Smooth muscle cell of the brain vasculature (primary cell): ENCODE data around the gene COL21A1.
A peak's percentile ranks its signal among the peaks of the same experiment; 100 is the strongest.

ENCODE experiments used
- DNase-seq: peaks from one replicate; pipeline ENCODE4 v3.0.0-alpha.2; 2012; ENCODE audit warnings: low read depth, low spot score

Gene COL21A1

GRCh38 chr6:56188429-56188828 is 59.0 kb downstream of the COL21A1 start:
- no peak for DNase-seq

GRCh38 chr6:56187686-56188085 is 59.7 kb downstream of the COL21A1 start:
- DNase-seq, result no peak

- DNase-seq, result no peak
These were observed 70.6 kb downstream of the COL21A1 start for GRCh38 chr6:56176741-56177140.

- DNase-seq, result no peak
These were observed 74.2 kb downstream of the COL21A1 start for GRCh38 chr6:56173228-56173627.

GRCh38 chr6:56172144-56172543 is 75.2 kb downstream of the COL21A1 start:
- no peak for DNase-seq

- no peak for DNase-seq
These were observed 78.0 kb downstream of the COL21A1 start for GRCh38 chr6:56169366-56169765.

GRCh38 chr6:56168596-56168995 is 78.8 kb downstream of the COL21A1 start:
- no peak for DNase-seq

GRCh38 chr6:56162081-56162480 is 85.3 kb downstream of the COL21A1 start:
- DNase-seq, result no peak

- no peak for DNase-seq
These were observed 86.9 kb downstream of the COL21A1 start for GRCh38 chr6:56160489-56160888.

GRCh38 chr6:56158571-56158970 is 88.8 kb downstream of the COL21A1 start:
- DNase-seq, result no peak

- no peak for DNase-seq
These were observed 90.7 kb downstream of the COL21A1 start for GRCh38 chr6:56156643-56157042.

GRCh38 chr6:56155634-56156141 is 91.7 kb downstream of the COL21A1 start:
- DNase-seq, result no peak

- DNase-seq, result no peak
These were observed 93.3 kb downstream of the COL21A1 start for GRCh38 chr6:56154076-56154475.

- no peak for DNase-seq
These were observed 94.8 kb downstream of the COL21A1 start for GRCh38 chr6:56152611-56153010.

- DNase-seq, result no peak
These were observed 95.7 kb downstream of the COL21A1 start for GRCh38 chr6:56151609-56152224.

- DNase-seq, result no peak
These were observed 98.7 kb downstream of the COL21A1 start for GRCh38 chr6:56148488-56149186.

- DNase-seq, result no peak
These were observed 99.6 kb downstream of the COL21A1 start for GRCh38 chr6:56147766-56148165.

- DNase-seq, result no peak
These were observed 101.3 kb downstream of the COL21A1 start for GRCh38 chr6:56146086-56146485.

GRCh38 chr6:56145616-56146015 is 101.8 kb downstream of the COL21A1 start:
- DNase-seq, result no peak

- DNase-seq, result peak; percentile 17
These were observed 102.6 kb downstream of the COL21A1 start for GRCh38 chr6:56144538-56145324.

- DNase-seq, result no peak
These were observed 103.6 kb downstream of the COL21A1 start for GRCh38 chr6:56143796-56144195.

GRCh38 chr6:56140090-56140489 is 107.3 kb downstream of the COL21A1 start:
- no peak for DNase-seq
